Amniotic stem cell (primary cell): ENCODE results near the gene EPHA2.

Experiments used
- DNase-seq: peaks from one replicate; lab custom pipeline; 2025; lab: John Stamatoyannopoulos, UW

Gene EPHA2

GRCh38 chr1:16092097-16092922 is 63.6 kb downstream of the EPHA2 start:
- no peak for DNase-seq

- DNase-seq: no peak
Measured at GRCh38 chr1:16091296-16091695, 64.6 kb downstream of the EPHA2 start.

GRCh38 chr1:16090076-16090826 is 65.6 kb downstream of the EPHA2 start:
- DNase-seq: no peak

GRCh38 chr1:16088996-16089395 is 66.9 kb downstream of the EPHA2 start:
- peak; percentile 91 for DNase-seq

- no peak for DNase-seq
Measured at GRCh38 chr1:16088351-16088911, 67.4 kb downstream of the EPHA2 start.

GRCh38 chr1:16087733-16088132 is 68.1 kb downstream of the EPHA2 start:
- DNase-seq: no peak

GRCh38 chr1:16085522-16085921 is 70.3 kb downstream of the EPHA2 start:
- no peak for DNase-seq

- no peak for DNase-seq
Measured at GRCh38 chr1:16083486-16083885, 72.4 kb downstream of the EPHA2 start.

GRCh38 chr1:16082283-16083038 is 73.4 kb downstream of the EPHA2 start:
- DNase-seq: no peak

- no peak for DNase-seq
Measured at GRCh38 chr1:16081636-16082035, 74.2 kb downstream of the EPHA2 start.

GRCh38 chr1:16080422-16081150 is 75.3 kb downstream of the EPHA2 start:
- DNase-seq: no peak

GRCh38 chr1:16078925-16079656 is 76.8 kb downstream of the EPHA2 start:
- DNase-seq: peak; percentile 60

GRCh38 chr1:16077406-16078245 is 78.2 kb downstream of the EPHA2 start:
- no peak for DNase-seq

- peak; percentile 49 for DNase-seq
Measured at GRCh38 chr1:16076865-16077238, 79.0 kb downstream of the EPHA2 start.

GRCh38 chr1:16076031-16076864 is 79.6 kb downstream of the EPHA2 start:
- peak; percentile 42 for DNase-seq

GRCh38 chr1:16075337-16076030 is 80.4 kb downstream of the EPHA2 start:
- no peak for DNase-seq
